Endometrium (tissue), 2 donors: Measurements from ENCODE around the gene GAS2L3.

Experiments used
- FAIRE-seq: peaks from 2 replicates; lab custom pipeline; 2012; peaks lifted over from hg19 to GRCh38; lab: Jason Lieb, UNC
- donor health status: control.
- donor health status: control.

GAS2L3 gene

GRCh38 chr12:100661300-100661951 is 87.9 kb downstream of the GAS2L3 start:
- no peak for FAIRE-seq

- no peak for FAIRE-seq
These were observed 93.1 kb downstream of the GAS2L3 start for GRCh38 chr12:100666588-100666987.

- no peak for FAIRE-seq
These were observed 95.6 kb downstream of the GAS2L3 start for GRCh38 chr12:100668945-100669536.

GRCh38 chr12:100669922-100670321 is 96.4 kb downstream of the GAS2L3 start:
- FAIRE-seq = no peak

- FAIRE-seq = no peak
These were observed 98.1 kb downstream of the GAS2L3 start for GRCh38 chr12:100671396-100672074.

GRCh38 chr12:100672075-100672592 is 98.7 kb downstream of the GAS2L3 start:
- no peak for FAIRE-seq

- no peak for FAIRE-seq
These were observed 100.8 kb downstream of the GAS2L3 start for GRCh38 chr12:100674036-100674888.
